Ovary (tissue), 3 donors: ENCODE measurements around the gene SMIM1.

Source experiments
- POLR2A ChIP-seq: fragments of 450-650 bp; IDR thresholded peaks from one replicate; pipeline ENCODE4 v1.6.1; 2017; ENCODE audit warnings: antibody characterized with exemption, mild to moderate bottlenecking, moderate library complexity
- TF ChIP-seq, protein P1 (sequence below), 3 donors: fragments of 450-650 bp in 2 of 3; fragments of 200-600 bp in 1 of 3; IDR thresholded peaks; one replicate each; pipeline versions ENCODE4 v1.5.1 to v1.8.0; 2016 to 2022; ENCODE audit warnings: antibody characterized with exemption in 3 of 3, mild to moderate bottlenecking in 1 of 3
- donor health status: DM: no; HTN: no; CAD: no.

DNA sequence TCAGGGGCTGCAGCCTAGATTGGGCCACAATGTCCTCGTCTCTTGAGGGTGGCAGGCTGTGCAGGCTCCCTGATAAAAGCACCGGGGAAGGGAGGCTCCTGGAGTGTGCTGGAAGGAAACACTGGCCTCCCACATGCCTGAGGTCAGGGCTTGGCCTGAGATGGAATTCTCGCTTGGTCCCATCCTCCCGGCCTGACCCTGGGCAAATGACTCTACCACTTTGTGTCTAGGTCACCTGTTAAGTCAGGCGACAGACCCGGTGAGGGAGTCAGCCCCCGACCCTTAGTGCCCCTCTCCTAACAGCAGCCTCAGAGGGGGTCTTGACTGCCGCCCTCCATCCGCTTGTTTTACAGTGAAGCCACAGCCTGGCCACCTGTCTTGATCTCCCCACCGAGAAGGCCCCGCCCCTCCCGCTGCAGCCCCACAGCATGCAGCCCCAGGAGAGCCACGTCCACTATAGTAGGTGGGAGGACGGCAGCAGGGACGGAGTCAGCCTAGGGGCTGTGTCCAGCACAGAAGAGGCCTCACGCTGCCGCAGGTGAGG, 2.5 kb downstream of the SMIM1 start:
- TF ChIP-seq, protein P1, sequence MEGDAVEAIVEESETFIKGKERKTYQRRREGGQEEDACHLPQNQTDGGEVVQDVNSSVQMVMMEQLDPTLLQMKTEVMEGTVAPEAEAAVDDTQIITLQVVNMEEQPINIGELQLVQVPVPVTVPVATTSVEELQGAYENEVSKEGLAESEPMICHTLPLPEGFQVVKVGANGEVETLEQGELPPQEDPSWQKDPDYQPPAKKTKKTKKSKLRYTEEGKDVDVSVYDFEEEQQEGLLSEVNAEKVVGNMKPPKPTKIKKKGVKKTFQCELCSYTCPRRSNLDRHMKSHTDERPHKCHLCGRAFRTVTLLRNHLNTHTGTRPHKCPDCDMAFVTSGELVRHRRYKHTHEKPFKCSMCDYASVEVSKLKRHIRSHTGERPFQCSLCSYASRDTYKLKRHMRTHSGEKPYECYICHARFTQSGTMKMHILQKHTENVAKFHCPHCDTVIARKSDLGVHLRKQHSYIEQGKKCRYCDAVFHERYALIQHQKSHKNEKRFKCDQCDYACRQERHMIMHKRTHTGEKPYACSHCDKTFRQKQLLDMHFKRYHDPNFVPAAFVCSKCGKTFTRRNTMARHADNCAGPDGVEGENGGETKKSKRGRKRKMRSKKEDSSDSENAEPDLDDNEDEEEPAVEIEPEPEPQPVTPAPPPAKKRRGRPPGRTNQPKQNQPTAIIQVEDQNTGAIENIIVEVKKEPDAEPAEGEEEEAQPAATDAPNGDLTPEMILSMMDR (IDR thresholded peaks at IDR 0.05) = no peak
- no peak for TF ChIP-seq POLR2A
